SIG-M5 treated with dmso at 0.1 percent for 504 hours (cell line): ENCODE measurements around the gene ARID3A.

ENCODE experiments used
- DNase-seq: peaks from one replicate; lab custom pipeline; 2025; ENCODE audit not compliant: unreplicated experiment; lab: John Stamatoyannopoulos, UW

The ARID3A gene

DNA sequence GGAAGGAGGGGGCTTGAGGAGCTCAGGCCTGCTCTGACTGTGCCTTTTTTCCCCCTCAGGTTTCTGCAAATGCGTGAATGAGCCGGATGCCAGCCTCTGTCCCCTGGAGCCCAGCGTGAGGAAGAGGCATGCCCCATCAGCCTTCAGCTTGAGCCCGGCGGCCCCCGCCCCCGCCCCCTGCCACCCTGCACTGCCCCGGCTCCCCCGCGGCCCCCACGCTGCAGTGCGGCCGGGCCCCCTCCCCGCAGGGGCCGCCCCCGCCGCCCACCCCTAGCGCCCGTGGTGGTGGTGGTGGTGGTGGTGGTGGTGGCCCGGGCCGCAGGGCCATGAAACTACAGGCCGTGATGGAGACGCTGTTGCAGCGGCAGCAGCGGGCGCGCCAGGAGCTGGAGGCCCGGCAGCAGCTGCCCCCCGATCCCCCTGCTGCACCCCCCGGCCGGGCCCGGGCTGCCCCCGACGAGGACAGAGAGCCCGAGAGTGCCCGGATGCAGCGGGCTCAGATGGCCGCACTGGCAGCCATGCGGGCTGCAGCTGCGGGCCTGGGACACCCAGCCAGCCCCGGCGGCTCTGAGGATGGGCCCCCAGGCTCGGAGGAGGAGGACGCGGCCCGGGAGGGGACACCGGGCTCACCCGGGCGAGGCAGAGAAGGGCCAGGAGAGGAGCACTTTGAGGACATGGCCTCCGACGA is 3.5 kb downstream of the ARID3A start:
- no peak for DNase-seq

DNA sequence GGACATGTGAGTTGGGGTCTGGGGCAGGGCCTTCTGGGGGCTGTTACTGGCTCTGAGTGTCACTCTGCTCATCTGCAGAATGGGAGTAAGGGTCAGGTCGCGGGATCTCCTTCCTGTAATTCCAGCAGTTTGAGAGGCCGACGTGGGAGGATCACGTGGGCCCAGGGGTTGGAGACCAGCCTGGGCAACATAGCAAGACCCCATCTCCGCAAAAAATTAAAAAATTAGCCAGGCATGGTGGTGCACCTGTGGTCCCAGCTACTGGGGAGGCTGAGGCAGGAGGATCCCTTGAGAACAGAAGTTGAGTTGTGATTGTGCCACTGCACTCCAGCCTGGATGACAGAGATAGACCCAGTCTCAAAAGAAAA is 4.0 kb downstream of the ARID3A start:
- DNase-seq = no peak

DNA sequence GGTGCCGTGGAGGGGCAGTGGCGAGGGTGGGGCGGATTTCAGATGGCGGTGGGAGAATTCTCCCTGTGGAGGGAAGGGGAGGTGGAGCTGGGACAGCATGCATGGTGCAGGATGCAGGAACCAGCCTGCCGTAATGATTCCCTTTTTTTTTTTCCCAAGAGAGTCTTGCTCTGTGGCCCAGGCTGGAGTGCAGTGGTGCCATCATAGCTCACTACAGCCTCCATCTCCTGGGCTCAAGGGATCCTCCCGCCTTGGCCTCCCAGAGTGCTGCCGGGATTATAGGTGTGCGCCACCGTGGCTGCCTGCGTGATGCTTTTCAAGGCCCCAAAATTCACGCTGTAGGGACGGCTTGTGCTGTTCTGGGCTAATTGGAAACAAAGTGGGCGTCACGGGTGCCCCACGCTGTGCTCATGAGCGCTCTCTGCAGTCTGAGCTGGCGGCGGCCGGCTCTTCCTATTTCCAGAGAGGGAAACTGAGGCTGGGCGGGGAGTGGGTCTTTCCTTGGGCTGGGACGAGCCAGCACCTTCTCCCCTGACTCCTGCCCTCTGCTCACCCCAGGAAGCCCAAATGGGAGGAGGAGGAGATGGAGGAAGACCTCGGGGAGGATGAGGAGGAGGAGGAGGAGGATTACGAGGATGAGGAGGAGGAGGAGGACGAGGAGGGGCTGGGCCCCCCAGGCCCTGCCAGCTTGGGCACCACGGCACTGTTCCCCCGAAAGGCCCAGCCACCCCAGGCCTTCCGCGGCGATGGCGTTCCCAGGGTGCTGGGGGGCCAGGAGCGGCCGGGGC is 6.2 kb downstream of the ARID3A start:
- DNase-seq = no peak

DNA sequence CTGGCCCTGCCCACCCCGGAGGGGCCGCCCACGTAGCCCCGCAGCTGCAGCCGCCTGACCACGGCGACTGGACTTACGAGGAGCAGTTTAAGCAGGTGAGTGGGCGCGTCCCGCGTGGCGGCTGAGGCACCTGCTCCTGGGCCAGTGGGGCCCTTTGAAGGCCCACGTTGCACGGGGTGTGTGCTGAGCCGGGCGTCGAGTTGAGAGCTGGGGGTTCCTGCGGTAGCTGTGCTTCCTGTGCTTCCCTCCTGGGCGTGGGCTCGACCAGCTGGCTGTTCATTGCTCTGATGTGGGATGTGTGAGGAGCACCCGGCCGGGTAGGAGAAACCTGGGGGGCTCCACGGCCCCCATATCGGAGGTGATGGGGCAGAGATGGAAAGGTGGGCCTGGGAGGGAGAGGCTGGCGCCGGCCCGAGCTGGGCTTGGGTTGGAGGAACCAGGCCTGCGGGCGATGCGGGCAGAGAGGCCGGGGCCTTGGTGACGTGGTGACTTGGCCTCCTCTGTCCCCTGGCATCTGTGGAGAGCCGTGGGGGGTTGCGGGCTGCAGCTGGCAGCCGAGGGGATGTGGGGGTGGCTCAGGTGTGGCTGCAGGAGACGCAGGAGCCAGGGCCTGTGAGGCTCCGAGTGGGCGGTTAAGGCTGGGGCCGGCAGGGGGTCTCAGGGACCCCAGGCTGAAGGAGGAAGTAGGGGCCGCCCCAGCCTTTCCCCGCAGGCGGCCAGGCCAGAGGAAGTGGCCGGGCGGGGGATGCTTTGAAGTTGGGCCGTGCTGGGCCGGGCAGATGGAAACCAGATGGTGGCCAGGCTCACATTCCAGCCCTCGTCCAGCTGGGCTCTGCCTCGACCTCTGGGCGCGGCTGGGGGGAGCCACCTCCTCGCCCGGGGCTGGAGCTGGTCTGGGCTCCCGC is 7.1 kb downstream of the ARID3A start:
- no peak for DNase-seq

DNA sequence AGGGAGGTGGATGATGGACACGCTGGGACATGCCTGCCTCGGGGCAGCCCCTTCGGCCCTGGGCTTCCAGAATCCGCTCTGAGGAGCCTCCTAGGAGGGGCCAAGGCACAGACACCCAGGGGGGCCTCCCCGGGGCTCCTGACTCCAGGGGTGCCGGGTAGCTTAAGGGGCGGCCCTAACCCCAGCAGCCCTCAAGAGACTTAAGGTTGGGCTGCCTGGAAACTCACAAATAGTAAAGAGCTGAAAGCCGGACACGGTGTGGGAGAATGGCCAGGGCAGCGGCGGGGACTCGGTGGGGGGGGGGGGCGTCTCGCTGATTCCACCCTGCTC is 7.7 kb downstream of the ARID3A start:
- no peak for DNase-seq

DNA sequence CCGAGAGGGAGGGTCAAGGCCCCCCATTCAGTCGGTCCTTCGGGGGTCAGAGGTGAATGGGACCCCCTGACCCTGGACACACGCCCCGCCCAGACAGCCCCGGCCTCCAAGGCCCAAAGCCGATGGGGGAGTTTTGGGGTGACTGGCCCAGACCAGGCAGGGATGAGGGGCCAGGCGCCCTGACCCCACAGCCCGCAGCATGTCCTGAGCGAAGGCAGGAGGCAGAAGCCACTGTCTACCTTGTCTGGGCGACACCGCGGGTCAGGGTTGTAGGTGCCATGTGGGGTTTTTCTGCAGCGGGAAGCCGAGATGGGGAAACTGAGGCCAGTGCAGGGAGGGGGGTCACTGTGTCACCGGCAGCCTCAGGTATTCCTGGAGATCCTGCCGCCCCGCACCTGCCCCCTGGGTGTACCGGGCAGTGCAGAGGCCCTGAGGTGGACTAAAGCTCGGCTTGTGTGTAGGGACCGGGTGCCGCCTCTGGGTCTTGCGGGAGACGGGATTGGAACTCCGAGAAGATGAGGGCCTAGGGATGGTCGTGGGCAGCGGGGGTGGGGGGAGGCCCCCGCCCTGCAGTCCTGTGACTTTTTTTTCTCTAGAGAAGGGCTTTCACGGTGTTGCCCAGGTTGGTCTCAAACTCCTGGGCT is 8.5 kb downstream of the ARID3A start:
- DNase-seq = no peak

DNA sequence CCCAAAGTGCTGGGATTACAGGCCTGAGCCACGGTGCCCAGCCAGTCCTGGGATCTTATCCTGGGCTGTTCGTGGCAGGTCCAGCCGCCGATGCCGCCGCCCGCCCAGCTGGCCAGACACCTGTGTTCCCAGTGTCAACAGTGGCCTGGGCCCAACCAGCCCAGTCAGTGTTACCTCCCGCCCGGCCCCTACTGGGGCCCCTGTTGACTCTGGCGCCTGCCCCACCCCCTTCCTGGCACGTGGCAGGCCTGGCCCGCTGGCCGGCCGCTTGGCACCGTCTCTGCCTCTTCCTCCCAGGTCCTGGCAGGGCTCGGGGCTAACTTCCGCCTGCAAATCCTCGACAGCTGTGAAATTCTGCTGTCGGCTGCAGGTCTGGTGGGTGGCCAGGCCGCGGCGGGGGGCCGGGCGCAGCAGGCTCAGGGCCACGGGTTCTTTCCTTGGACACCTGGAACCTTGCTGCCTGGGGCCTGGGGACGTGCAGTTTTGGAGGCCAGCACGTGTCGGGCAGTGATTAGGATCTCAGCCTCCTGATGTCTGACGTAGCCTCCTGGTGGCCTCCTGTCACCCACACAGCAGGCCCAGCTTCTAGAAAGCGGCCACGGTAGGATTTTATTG is 9.1 kb downstream of the ARID3A start:
- no peak for DNase-seq

DNA sequence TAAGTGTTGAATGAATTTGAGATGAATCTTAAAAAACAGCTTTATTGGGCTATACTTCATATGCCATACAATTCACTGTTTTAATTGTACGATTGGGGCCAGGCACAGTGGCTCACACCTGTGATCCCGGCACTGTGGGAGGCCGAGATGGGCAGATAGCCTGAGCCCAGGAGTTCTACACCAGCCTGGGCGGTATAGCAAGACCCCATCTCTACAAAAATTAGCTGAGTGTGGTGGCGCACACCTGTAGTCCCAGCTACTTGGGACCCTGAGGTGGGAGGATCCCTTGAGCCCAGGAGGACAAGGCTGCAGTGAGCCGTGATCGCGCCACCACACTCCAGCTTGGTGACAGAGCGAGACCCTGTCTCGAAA is 10.3 kb downstream of the ARID3A start:
- DNase-seq = no peak

DNA sequence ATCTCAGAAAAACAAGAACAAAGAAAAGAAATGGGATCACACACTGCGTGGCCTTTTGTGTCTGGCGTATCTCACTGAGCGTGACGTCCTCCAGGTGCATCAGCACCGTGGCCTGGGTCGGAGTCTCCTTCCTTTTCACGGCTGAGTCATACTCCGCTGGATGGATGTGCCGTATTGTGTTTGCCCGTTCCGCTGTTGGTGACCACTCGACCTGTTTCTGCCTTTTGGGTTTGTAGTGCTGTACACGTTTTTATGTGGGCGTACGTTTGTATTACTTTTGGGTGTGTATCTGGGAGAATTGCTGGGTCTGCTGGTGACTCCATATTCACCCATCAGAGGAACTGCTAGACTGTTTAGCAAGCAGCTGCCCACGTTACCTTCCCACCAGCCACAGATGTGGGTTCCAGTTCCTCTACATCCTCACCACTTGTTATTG is 11.4 kb downstream of the ARID3A start:
- DNase-seq = peak; percentile 17

DNA sequence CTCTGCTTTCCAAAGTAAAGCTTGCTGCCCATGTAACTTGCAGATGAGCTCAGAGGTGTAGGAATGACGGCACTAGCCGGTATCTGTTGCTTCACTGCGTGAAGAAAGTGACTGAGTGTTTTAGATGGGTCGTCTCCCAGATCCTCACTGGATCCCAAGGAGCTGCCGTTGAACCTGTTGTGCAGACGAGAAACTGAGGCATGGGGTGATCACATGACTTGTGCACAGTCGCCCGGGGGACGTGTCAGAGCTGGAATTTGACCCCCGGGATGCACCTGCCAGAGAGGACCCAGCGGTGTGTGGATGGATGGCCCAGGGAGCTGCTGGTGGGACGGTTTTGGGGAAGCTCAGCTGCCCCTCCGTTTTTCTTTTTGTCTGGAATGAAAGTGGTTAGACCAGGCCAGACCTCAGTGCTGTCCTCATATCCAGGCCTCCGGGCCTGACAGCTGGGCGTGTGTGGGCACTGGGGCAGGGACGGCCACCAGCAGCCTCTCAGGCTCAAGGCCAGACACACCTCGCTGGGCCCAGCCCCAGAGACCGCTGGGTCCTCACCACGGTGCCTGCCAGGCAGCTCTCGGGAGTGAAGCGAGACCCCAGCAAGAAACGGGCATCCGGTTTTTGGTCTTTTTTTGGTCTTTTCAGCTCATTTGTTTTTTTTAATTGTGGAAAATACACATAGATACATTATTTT is 12.5 kb downstream of the ARID3A start:
- no peak for DNase-seq

DNA sequence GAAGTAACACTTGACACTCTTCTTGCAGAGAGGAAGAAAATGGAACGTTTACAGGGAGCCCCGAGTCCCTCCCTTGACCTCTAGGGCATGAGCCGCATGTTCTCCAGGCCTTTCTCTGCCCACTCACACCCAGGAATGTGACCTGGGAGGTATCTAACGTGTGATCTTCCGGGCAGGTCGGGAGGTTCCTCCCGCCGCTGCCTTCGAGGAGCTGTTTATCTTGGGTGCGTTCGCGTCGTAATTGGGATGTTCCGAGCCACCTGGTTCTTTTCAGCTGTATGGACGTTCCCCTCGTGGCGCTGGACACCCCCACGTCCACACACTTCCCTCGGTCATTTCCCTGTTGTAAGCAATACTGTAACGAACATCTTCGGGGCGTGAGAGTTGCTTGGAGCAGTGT is 13.6 kb downstream of the ARID3A start:
- DNase-seq = no peak

DNA sequence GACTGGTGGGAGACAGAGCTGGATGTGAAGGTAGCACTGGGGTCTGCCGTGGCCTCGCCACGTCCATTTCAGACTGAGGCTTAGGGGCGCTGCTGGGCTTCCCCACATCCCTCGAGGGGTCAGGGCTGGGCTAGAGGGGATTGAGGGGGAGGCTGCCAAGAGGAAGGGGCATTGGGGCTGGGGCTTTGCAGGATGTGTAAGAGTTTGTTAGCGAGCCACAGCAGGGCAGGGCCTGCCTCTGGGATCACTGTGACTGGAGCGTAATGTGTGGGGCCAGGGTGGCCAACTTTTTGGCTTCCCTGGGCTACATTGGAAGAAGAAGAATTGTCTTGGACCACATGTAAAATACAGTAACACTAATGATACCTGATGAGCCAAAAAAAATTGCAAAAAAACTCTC is 14.1 kb downstream of the ARID3A start:
- DNase-seq = no peak

DNA sequence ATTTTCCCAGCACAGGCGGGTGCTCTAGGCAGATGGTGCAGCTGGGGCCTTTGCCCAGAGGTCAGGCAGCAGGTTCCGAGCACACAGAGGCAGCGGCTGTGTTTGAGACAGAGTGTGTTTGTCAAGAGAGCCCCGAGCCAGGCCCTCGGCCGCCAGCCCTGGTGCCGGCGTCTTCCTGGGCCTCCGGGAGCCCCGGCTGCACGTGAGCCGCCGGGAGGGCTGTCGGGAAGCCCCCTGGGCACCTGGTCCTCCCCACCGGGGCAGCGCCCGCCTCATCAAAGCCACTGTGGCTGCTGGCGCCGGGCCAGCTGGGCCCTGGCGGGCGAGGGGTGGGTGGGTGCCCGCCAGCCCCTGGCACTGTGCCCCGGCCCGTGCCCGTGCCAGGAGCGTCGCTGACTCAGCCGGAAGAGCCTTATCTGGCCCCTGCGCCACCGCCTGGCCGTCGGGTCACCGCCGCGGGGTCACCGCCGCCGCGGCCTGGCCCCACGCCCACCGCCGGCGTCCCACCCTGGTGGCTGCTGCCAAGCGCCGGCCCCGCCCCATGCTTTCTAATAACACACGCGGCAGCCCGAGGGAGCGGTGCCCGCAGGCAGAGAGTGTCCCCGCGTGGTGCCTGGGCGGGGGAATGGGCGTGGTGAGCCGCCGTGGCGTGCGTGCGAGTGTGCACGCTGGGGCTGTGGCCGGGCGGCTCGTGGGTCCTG is 14.9 kb downstream of the ARID3A start:
- DNase-seq = no peak

DNA sequence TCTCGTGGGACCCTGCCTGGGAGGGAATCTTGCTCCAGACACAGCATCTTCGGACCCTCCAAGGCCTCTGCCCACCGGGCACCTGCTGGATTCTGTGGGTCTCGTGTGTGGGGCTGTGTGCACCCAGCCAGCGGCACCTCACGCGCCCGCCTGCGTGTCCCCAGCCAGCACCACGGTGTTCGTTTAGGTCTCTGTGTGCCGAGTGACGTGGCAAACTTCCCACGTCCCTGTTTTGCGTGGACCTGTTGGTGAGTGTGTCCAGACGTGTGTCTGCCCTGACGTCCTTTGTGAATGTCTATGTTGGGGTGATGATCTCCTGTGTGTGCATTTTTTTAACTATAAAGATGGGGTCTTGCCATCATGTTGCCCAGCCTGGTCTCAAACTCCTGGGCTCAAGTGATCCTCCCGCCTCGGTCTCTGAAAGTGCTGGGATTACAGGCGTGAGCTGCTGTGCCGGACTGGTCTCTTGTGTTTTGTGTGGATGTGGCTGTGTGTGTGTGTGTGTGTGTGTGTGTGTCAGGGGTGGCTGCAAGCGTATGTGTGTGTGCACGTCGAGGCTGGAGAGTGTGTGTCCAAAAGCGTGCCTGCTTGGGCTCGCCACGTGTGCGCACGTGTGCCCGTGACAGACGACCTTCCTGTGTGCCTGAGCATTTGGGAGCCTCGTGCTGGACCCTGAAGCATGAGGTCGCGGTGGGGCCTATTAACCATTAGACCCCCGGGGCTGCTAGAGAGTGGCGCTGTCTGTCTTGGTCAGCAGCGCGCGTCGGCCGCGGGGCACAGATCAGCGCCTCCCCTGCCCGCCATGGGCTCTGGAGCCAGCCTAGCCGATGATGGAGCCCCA is 15.7 kb downstream of the ARID3A start:
- DNase-seq = no peak

DNA sequence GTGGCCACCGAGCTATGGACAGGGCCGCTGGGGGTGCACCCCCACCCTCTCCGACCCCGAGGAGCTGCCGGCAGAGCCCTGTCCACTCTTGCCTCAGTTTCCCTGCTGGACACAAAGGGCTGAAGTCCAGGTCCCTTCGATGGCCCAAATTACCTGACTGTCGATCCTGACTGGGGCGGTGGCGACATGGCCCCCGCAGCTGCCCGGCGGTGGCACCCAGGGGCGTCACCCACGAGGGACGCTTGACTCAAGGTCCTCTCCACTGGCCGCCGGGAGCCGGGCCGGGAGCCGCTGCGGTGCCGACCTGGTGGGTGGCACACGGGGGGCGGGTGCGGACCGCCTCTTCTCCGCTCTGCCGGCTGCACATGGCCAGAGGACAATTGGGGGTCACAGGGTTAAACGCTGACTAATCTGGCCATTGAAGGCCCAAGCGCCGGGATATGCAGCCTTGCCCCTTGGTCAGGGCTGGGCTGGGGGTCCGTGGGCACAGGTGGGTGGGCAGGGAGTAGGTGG is 16.4 kb downstream of the ARID3A start:
- no peak for DNase-seq

DNA sequence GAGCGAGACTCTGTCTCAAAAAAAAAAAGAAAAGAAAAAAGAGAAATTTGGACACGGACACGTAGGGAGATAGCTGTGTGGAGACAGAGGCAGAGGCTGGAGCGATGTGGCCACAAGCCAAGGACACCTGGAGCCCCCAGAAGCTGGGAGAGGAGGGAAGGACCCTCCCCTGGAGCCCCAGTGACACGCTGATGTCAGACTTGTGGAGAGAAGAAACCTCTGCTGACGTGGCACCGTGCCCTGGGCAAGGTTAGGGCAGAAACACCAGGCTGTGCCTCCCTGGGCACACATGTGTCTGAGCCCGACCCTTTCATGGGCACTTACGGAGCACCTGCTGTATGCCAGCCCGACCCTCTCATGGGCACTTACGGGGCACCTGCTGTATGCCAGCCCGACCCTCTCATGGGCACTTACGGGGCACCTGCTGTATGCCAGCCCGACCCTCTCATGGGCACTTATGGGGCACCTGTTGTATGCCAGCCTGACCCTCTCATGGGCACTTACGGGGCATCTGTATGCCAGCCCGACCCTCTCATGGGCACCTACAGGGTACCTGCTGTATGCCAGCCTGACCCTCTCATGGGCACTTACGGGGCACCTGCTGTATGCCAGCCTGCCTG is 17.8 kb downstream of the ARID3A start:
- no peak for DNase-seq

DNA sequence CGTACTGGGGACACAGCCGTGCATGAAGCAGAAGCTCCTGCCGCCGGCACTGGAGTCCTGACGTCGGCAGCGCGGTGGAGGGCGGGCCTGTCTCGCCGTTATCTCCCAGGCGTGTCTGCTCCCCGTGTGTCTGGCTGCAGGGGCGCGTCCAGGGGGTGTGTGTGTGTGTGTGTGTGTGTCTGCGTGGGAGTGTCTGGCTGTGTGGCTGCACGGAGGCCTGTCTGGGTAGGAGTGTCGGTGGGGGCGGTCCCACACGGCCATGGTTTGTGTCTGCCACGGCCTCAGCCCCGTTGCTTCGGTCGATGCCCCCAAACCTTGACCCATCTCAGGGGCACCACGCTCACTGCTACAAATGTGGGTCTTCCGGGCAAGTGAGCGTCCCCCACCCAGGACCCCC is 18.3 kb downstream of the ARID3A start:
- no peak for DNase-seq

DNA sequence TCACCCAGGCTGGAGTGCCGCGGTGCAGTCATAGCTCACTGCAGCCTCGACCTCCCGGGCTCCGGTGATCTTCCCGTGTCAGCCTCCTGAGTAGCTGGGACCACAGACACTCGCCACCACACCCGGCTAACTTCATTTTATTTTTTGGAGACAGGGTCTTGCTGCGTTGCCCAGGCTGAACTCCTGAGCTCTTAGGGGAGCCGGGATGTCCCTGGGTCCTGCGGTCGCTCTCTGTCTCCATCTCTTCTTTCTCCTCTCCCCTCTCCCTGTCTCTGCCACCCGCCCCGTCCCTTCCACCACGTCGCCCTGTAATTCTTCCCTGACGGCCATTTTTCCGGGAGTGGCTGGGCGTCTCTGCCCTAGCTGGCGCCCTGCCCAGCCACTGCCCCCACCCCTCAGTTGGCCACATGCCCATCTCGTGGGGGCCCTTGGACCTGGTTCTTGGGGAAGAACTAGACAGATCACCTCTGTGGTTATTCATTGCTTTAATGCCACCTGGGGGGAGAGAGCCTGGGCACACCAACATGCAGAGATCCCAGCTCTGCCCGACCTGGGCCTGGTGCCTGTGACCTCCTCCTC is 18.9 kb downstream of the ARID3A start:
- DNase-seq = no peak
